AG09319 (cell line): ENCODE data around the gene VSIG2.

Experiments used
- DNase-seq: peaks from one replicate; pipeline ENCODE4 v3.0.0-alpha.2; 2010; ENCODE audit warnings: low read depth; ENCODE audit errors: extremely low read depth
- TF ChIP-seq, protein P1 (sequence below): IDR thresholded peaks from 2 replicates; pipeline ENCODE4 v1.5.1; 2011; ENCODE audit warnings: low read depth, mild to moderate bottlenecking, inconsistent platforms, low read length, moderate library complexity

Gene VSIG2

DNA sequence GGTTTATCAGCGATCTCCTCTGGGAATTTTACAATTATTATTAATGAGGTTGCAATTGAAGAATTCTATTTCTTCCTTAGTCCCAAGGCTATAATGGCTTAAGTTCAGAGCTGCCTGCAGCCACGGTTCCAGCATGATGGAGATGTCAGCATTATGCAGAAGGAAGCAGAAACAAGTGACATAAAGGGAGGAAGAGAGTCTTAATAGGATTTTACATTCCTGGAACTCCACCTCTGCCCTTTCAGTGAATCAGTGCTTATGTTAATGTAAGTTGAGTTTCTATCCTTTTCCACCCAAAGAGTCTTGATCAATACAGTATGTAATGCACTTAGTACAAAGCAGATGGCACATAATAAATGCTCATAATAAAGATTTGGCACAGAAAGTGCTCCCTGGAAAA, 23.9 kb downstream of the VSIG2 start:
- DNase-seq = no peak
- TF ChIP-seq, protein P1, sequence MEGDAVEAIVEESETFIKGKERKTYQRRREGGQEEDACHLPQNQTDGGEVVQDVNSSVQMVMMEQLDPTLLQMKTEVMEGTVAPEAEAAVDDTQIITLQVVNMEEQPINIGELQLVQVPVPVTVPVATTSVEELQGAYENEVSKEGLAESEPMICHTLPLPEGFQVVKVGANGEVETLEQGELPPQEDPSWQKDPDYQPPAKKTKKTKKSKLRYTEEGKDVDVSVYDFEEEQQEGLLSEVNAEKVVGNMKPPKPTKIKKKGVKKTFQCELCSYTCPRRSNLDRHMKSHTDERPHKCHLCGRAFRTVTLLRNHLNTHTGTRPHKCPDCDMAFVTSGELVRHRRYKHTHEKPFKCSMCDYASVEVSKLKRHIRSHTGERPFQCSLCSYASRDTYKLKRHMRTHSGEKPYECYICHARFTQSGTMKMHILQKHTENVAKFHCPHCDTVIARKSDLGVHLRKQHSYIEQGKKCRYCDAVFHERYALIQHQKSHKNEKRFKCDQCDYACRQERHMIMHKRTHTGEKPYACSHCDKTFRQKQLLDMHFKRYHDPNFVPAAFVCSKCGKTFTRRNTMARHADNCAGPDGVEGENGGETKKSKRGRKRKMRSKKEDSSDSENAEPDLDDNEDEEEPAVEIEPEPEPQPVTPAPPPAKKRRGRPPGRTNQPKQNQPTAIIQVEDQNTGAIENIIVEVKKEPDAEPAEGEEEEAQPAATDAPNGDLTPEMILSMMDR = no peak

DNA sequence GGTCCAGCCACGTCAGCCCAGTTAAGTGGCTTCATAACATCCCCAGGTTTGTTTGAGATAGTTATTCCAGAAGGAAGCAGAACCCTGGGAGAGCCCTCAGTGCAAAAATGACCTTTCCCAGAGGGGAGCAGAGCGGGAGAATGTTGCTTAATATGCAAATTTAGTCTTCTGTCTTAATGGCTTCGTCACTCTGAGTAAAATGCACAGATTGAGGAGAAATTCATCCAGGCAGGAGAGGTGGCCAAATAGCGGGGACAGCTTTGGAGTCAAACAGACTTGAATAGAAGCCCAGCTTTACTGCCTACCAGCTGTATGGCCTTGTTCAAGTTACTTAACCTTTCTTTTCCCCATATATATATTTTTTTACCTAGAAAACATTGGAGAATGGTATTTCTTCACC, 24.6 kb downstream of the VSIG2 start:
- no peak for DNase-seq

DNA sequence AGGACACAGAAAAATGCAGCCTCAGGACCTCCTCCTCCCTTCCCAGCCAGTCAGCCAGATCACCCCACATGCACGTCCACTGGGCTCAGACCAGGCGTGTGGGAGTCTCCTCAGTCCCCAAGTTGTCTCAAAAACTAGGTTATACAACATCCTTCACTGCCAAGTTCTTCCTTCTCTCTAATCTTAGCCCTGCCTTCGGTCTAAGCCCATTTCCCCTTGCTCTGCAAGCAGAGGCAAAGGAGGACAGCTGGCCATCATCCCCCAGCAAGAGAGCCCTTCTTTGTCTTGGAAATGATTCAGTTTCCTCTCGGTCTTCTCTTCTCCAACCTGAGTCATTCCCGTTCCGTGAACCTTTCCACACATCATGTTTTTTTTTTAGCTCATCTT, 26.3 kb downstream of the VSIG2 start:
- TF ChIP-seq, protein P1 = no peak
- DNase-seq = no peak

More for the DNA sequence above, 24.6 kb downstream of the VSIG2 start:
- TF ChIP-seq, protein P1 = no peak

DNA sequence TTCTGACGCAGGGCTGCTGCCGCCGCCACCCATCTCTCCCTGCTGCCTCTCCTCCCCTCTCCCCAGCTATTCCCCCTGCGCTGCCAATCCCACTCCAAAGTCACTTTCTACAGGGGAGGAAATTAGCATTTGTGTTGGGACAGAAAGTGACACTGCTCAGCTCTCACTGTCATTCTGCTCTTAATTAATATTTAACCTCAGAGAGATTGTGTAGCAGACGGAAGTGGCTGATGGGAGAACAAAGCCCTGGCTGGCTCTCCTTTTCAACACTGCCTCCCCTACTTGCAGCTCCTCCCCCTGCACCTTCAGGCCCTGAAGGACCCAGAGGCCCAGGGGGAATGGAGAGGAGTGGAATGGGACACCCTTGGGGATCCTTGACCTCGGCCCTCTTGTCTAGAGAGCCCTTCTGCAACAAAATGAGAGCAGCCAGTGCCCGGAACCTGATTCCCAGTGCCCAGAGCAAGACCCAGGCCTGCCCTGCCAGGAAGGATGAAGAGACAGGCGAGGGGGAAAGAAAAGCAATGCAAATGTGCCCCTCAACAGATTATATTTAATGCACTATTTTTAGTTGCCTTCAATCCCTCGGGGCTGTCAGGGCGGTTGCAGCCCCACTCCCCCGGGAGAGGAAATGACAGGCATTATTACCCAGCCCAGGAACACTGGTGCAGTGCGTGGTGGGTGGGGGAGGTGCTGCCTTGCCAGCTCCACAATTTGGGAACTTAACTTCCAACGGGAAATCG, 26.9 kb downstream of the VSIG2 start:
- TF ChIP-seq, protein P1 = no peak
- DNase-seq = no peak

DNA sequence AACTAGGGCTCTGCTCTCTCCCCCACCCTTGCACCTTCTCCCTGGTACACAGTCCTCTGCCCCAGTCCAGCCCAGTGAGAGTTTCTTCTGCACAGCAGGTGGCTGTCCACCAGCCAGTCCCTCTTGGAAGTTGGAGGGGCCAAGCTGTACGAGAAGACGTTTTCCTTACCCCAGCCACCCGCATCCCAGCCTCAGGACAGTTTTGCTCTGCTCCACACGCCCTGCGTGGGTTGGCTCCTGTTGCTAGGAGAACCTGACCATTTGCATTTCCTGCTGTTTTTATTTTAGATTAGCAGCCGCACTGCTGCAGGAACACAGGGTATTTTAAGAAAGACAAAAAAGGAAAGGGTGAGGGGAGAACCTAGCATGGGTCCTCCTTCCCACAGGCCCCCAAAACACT, 29.9 kb downstream of the VSIG2 start:
- DNase-seq = no peak
- TF ChIP-seq, protein P1 = no peak

DNA sequence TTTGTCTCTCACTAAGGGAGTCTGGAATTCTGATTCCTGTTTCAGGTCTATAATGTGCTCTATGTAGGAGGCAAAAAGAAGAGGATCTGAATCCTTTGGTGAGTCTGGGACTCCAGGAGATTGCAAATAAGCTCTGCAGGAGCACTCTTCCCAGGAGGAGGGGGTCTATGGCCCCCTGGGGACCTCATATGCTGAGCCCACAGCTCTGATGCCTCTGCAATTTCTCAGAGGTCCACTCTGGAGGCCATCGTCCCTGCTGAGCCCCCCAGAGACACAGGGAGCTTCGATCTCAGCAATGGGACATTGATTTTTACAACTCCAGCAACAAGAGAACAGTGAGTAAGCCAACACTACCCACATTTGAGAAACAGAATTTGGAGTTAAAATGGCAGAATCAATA, 32.5 kb downstream of the VSIG2 start:
- TF ChIP-seq, protein P1 = no peak
- DNase-seq = no peak

DNA sequence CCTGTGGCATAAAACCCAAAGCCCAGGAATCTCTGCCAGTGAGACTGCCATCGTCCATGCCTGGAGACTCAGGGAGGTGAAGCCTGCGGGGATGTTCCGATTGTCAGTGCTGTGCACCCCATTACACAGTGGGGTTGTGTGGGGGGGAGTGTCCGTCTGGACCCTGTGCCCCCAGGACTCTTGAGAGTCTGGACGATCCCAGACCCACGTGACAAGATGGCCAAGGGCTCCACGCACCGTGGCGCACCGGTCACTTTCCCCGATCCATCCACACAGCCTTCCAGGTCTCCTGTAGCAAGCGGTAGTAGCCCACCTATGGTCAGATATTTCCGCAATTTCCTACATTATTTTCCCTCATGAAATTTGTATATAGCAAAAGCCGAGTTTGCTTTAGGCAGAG, 33.3 kb downstream of the VSIG2 start:
- DNase-seq = no peak
- TF ChIP-seq, protein P1 = no peak
